Neural cell (in vitro differentiated cells): Measurements from ENCODE around the gene TSPAN9.

Experiments used
- EP300 ChIP-seq: fragments of 450-650 bp; conservative IDR thresholded peaks from 2 replicates; pipeline ENCODE4 v1.6.1; 2014; ENCODE audit warnings: antibody characterized with exemption, mild to moderate bottlenecking, moderate library complexity; ENCODE audit not compliant: poor library complexity, severe bottlenecking
- EZH2 ChIP-seq: fragments of 200-600, 300-800 bp; shearing (Covaris generic), sonication (generic); IDR thresholded peaks from 2 replicates; pipeline ENCODE4 v1.6.1; 2014; ENCODE audit warnings: antibody characterized with exemption, low read length, borderline replicate concordance, mild to moderate bottlenecking; ENCODE audit not compliant: insufficient read depth, poor library complexity, severe bottlenecking
- MXI1 ChIP-seq: fragments of 450-650 bp; conservative IDR thresholded peaks from 2 replicates; pipeline ENCODE4 v1.6.1; 2014; ENCODE audit warnings: antibody characterized with exemption, mild to moderate bottlenecking; ENCODE audit not compliant: poor library complexity, severe bottlenecking
- POLR2AphosphoS5 ChIP-seq: IDR thresholded peaks from 2 replicates; pipeline ENCODE4 v1.6.1; 2012
- RAD21 ChIP-seq: fragments of 450-650 bp; conservative IDR thresholded peaks from 2 replicates; pipeline ENCODE4 v1.6.1; 2014; ENCODE audit warnings: antibody characterized with exemption, mild to moderate bottlenecking, moderate library complexity
- TF ChIP-seq, protein P1 (sequence below): fragments of 450-650 bp; IDR thresholded peaks from 2 replicates; pipeline ENCODE4 v1.5.1; 2014; ENCODE audit warnings: antibody characterized with exemption, mild to moderate bottlenecking, moderate library complexity; ENCODE audit not compliant: poor library complexity, severe bottlenecking
- TF ChIP-seq, protein P2 (sequence below): IDR thresholded peaks from 2 replicates; pipeline ENCODE4 v1.6.1; 2012; ENCODE audit warnings: borderline replicate concordance

DNA sequence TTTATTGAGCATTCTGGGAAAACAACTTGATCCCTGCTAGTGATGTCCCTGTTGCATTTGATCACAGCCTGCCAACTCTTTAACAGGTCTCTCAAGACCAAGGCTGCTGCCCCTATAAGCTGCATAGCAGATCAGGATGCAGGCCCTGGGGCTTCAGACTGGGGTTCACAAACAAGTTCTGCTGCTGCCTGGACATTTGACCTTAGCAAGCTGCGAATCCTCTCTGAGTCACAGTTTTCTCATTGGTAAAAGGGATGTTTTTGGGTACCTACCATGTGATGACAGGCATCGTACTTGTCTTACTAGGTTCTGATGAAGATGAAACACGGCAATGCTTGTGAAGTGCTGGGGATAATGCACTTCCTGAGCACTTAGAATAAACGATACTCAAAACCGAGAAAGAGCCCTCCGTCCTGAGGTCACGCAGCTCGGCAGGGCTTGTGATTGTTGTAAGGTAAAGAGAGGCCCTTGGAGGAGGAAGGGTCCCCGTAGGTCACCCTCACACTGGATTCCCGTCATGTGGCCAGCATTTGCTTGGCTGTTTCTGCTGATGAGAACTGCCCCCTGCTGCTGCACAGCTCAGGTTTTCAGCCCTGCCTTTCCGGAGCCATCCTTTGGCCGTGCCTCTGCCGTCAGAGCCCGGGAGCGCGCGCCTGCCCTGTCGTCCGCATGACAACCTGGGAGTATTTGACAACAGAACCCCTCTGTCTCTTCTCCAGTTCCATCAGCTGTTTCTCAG is 39.1 kb downstream of the TSPAN9 start:
- TF ChIP-seq, protein P1, sequence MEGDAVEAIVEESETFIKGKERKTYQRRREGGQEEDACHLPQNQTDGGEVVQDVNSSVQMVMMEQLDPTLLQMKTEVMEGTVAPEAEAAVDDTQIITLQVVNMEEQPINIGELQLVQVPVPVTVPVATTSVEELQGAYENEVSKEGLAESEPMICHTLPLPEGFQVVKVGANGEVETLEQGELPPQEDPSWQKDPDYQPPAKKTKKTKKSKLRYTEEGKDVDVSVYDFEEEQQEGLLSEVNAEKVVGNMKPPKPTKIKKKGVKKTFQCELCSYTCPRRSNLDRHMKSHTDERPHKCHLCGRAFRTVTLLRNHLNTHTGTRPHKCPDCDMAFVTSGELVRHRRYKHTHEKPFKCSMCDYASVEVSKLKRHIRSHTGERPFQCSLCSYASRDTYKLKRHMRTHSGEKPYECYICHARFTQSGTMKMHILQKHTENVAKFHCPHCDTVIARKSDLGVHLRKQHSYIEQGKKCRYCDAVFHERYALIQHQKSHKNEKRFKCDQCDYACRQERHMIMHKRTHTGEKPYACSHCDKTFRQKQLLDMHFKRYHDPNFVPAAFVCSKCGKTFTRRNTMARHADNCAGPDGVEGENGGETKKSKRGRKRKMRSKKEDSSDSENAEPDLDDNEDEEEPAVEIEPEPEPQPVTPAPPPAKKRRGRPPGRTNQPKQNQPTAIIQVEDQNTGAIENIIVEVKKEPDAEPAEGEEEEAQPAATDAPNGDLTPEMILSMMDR, result no peak
- TF ChIP-seq POLR2AphosphoS5 (no peak), RAD21 (no peak), MXI1 (no peak), EP300 (no peak), EZH2 (no peak)
- TF ChIP-seq, protein P2, sequence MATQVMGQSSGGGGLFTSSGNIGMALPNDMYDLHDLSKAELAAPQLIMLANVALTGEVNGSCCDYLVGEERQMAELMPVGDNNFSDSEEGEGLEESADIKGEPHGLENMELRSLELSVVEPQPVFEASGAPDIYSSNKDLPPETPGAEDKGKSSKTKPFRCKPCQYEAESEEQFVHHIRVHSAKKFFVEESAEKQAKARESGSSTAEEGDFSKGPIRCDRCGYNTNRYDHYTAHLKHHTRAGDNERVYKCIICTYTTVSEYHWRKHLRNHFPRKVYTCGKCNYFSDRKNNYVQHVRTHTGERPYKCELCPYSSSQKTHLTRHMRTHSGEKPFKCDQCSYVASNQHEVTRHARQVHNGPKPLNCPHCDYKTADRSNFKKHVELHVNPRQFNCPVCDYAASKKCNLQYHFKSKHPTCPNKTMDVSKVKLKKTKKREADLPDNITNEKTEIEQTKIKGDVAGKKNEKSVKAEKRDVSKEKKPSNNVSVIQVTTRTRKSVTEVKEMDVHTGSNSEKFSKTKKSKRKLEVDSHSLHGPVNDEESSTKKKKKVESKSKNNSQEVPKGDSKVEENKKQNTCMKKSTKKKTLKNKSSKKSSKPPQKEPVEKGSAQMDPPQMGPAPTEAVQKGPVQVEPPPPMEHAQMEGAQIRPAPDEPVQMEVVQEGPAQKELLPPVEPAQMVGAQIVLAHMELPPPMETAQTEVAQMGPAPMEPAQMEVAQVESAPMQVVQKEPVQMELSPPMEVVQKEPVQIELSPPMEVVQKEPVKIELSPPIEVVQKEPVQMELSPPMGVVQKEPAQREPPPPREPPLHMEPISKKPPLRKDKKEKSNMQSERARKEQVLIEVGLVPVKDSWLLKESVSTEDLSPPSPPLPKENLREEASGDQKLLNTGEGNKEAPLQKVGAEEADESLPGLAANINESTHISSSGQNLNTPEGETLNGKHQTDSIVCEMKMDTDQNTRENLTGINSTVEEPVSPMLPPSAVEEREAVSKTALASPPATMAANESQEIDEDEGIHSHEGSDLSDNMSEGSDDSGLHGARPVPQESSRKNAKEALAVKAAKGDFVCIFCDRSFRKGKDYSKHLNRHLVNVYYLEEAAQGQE, result no peak
